Psoas muscle (tissue), 8 donors: ENCODE data around the gene CTDP1. TPM values are rescaled to one million over a fixed set of nuclear protein-coding genes. Genes with fewer than 3 reads are reported as not detected.

ENCODE experiments used
- ATAC-seq, 4 donors: fragments of 200-7000 bp; cut with Tn5 transposase; one replicate each; pipeline ENCODE4 v1.9.1; 2020; ENCODE audit warnings: moderate library complexity in 3 of 4, mild to moderate bottlenecking in 2 of 4
- DNase-seq, 2 donors: peaks; one replicate each; pipeline ENCODE4 v3.0.0-alpha.2; 2020
- H3K27ac ChIP-seq: fragments of 200-600 bp; one replicate; pipeline ENCODE4 v1.8.0; 2022
- H3K27me3 ChIP-seq, 3 donors: fragments of 200-600 bp in 1 of 3; one replicate each; pipeline versions ENCODE4 v1.6.1 to v1.8.0; 2013 to 2022; ENCODE audit warnings: low read length in 2 of 3, mild to moderate bottlenecking in 2 of 3, moderate library complexity in 1 of 3; ENCODE audit not compliant: insufficient read depth in 3 of 3
- H3K36me3 ChIP-seq, 2 donors: fragments of 200-600 bp in 1 of 2; one replicate each; pipeline versions ENCODE4 v1.6.1 to v1.8.0; 2013 to 2022; ENCODE audit warnings: low read depth in 1 of 2, mild to moderate bottlenecking in 1 of 2, moderate library complexity in 1 of 2; ENCODE audit not compliant: insufficient read depth in 1 of 2
- H3K4me1 ChIP-seq: fragments of 200-600 bp; one replicate; pipeline ENCODE4 v1.8.0; 2022
- H3K4me3 ChIP-seq: fragments of 200-600 bp; one replicate; pipeline ENCODE4 v1.8.0; 2022; ENCODE audit warnings: mild to moderate bottlenecking
- H3K9me3 ChIP-seq: fragments of 200-600 bp; one replicate; pipeline ENCODE4 v1.8.0; 2022
- CTCF ChIP-seq: fragments of 200-600 bp; IDR thresholded peaks from one replicate; pipeline ENCODE4 v1.8.0; 2022; ENCODE audit warnings: antibody characterized with exemption
- WGBS, 3 donors: extraction: QIAGEN DNeasy Blood & Tissue Kit; methylation state at CpG; one replicate each; pipeline versions ENCODE4 v1.1.6 to v1.1.7; 2013; 5-methylcytosine and 5-hydroxymethylcytosine counted together
- intact Hi-C, 2 donors: fragments of 100-400 bp; cut with DNase I; formaldehyde crosslinking; loops; one replicate each; pipeline versions ENCODE4 v1.11.0 to v1.14.2; 2022
- polyA plus RNA-seq, 3 donors: library from polyadenylated mRNA; stranded (reverse); fragments of 200-250 nt; gene quantifications; one replicate each; pipeline ENCODE4 v1.2.3, GENCODE V29; 2013
- total RNA-seq, 4 donors: library from RNA; stranded (reverse); fragmentation: NEBNext Ultra II Directional in 2 of 4; extraction: Animal tissue kit (Norgen Biotek cat#: 25700) in 2 of 4; gene quantifications; one replicate each; pipeline versions ENCODE4 v1.2.1 to v1.2.4, GENCODE V29; 2021 to 2023
- donor health status: healthy with polysubstance abuse.
- donor health status: DM: no; HTN: no; CAD: no; lungs with moderate emphysema.
- donor health status: Bipolar disorder and iron deficiency.
- donor health status: healthy.
- donor health status: DM: yes; HTN: yes; CAD: no.
- donor health status: DM: no; HTN: no; CAD: no.
- donor health status: DM: no; HTN: no; CAD: no.
- donor health status: DM: yes; HTN: yes; CAD: no.

The CTDP1 gene
- total and polyA plus RNA-seq, 7 donors = 7.6 to 21.6 (median 12.4) TPM

GRCh38 chr18:79650959-79651358 is 28.6 kb upstream of the CTDP1 start:
- Histone ChIP-seq H3K27ac (no peak overlapping the region), H3K36me3 (no peaks in the 10 kb centered on the region), H3K4me1 (no peaks in the 10 kb centered on the region), H3K27me3 (peaks cover 0 to 1% (median 0%) of the 10 kb centered on the region in 3 donors), H3K9me3 (no peaks in the 10 kb centered on the region), H3K4me3 (no peak overlapping the region)
- no peak for DNase-seq
- no peak for ATAC-seq
- no peak for TF ChIP-seq CTCF
- WGBS, 3 donors = 83 to 90% (median 90%) methylated on average over 11 of the region's 11 CpGs
- intact Hi-C loops = no loop called here

- no peak for TF ChIP-seq CTCF
- Histone ChIP-seq H3K4me1 (no peaks in the 10 kb centered on the region), H3K27me3 (no peaks in the 10 kb centered on the region), H3K4me3 (no peak overlapping the region), H3K36me3 (no peaks in the 10 kb centered on the region), H3K27ac (no peak overlapping the region), H3K9me3 (no peaks in the 10 kb centered on the region)
- intact Hi-C loops = no loop called here
- DNase-seq (no peak), ATAC-seq (no peak)
- WGBS, 3 donors = 64 to 76% (median 69%) methylated on average over 21 of the region's 21 CpGs
Measured at GRCh38 chr18:79657342-79657996, 22.1 kb upstream of the CTDP1 start.

GRCh38 chr18:79658366-79658765 is 21.2 kb upstream of the CTDP1 start:
- Histone ChIP-seq H3K4me3 (no peak overlapping the region), H3K27ac (no peak overlapping the region), H3K4me1 (no peaks in the 10 kb centered on the region), H3K27me3 (peaks cover 0 to 6% (median 0%) of the 10 kb centered on the region in 3 donors), H3K36me3 (no peaks in the 10 kb centered on the region), H3K9me3 (no peaks in the 10 kb centered on the region)
- intact Hi-C loops = no loop called here
- TF ChIP-seq CTCF = no peak
- WGBS, 3 donors = 77 to 82% (median 81%) methylated on average over 12 of the region's 12 CpGs
- DNase-seq (no peak), ATAC-seq (no peak)

GRCh38 chr18:79659733-79660132 is 19.9 kb upstream of the CTDP1 start:
- WGBS, 3 donors = 88 to 97% (median 90%) methylated on average over 5 of the region's 5 CpGs
- no peaks in the 10 kb centered on the region for H3K4me1 ChIP-seq
- intact Hi-C loops = no loop called here
- no peak overlapping the region for H3K4me3 ChIP-seq
- no peak for ATAC-seq
- no peaks in the 10 kb centered on the region for H3K36me3 ChIP-seq
- no peak for DNase-seq
- H3K27me3 ChIP-seq = peaks cover 0 to 6% (median 0%) of the 10 kb centered on the region in 3 donors
- no peak overlapping the region for H3K27ac ChIP-seq
- TF ChIP-seq CTCF = no peak
- no peaks in the 10 kb centered on the region for H3K9me3 ChIP-seq

- H3K27ac ChIP-seq = no peak overlapping the region
- H3K36me3 ChIP-seq = no peaks in the 10 kb centered on the region
- H3K27me3 ChIP-seq = peaks cover 0 to 6% (median 0%) of the 10 kb centered on the region in 3 donors
- no peak for ATAC-seq
- intact Hi-C loops = no loop called here
- TF ChIP-seq CTCF = no peak
- 39 to 49% (median 42%) methylated on average over 4 of the region's 4 CpGs for WGBS, 3 donors
- H3K4me1 ChIP-seq = no peaks in the 10 kb centered on the region
- no peak for DNase-seq
- H3K9me3 ChIP-seq = no peaks in the 10 kb centered on the region
- no peak overlapping the region for H3K4me3 ChIP-seq
Measured at GRCh38 chr18:79662034-79662433, 17.6 kb upstream of the CTDP1 start.
